Measurements from ENCODE around the gene SLC12A7.
"Not testable (repeated sequence)": the region's sequence is repeated elsewhere in the genome, so short reads cannot be mapped to it uniquely, and the experiment has no call there.

Gene SLC12A7

GRCh38 chr5:1026700-1027621 lies 84.9 kb downstream of the SLC12A7 start:
- no peak for DNase-seq (ENCODE audit: low read depth in 1 of 2, low spot score in 1 of 2)

GRCh38 chr5:1021969-1022336 lies 89.9 kb downstream of the SLC12A7 start:
- not testable (repeated sequence) for DNase-seq (ENCODE audit: low read depth in 1 of 2, low spot score in 1 of 2)

- no peak for DNase-seq (ENCODE audit: low read depth in 1 of 2, low spot score in 1 of 2)
These were observed 90.5 kb downstream of the SLC12A7 start for GRCh38 chr5:1021136-1021968.

GRCh38 chr5:1020452-1020961 lies 91.4 kb downstream of the SLC12A7 start:
- DNase-seq (ENCODE audit: low read depth in 1 of 2, low spot score in 1 of 2), result no peak

- DNase-seq (ENCODE audit: low read depth in 1 of 2, low spot score in 1 of 2), result no peak
These were observed 92.6 kb downstream of the SLC12A7 start for GRCh38 chr5:1019001-1019905.

- no peak for DNase-seq (ENCODE audit: low read depth in 1 of 2, low spot score in 1 of 2)
These were observed 93.3 kb downstream of the SLC12A7 start for GRCh38 chr5:1018596-1018995.

GRCh38 chr5:1017691-1018455 lies 94.0 kb downstream of the SLC12A7 start:
- no peak for DNase-seq (ENCODE audit: low read depth in 1 of 2, low spot score in 1 of 2)

- no peak for DNase-seq (ENCODE audit: low read depth in 1 of 2, low spot score in 1 of 2)
These were observed 94.8 kb downstream of the SLC12A7 start for GRCh38 chr5:1017056-1017455.

- DNase-seq (ENCODE audit: low read depth in 1 of 2, low spot score in 1 of 2), result no peak
These were observed 95.4 kb downstream of the SLC12A7 start for GRCh38 chr5:1016476-1016875.

- DNase-seq (ENCODE audit: low read depth in 1 of 2, low spot score in 1 of 2), result no peak
These were observed 95.8 kb downstream of the SLC12A7 start for GRCh38 chr5:1016036-1016435.

GRCh38 chr5:1015507-1015906 lies 96.4 kb downstream of the SLC12A7 start:
- DNase-seq (ENCODE audit: low read depth in 1 of 2, low spot score in 1 of 2), result no peak

GRCh38 chr5:1014781-1015221 lies 97.1 kb downstream of the SLC12A7 start:
- DNase-seq (ENCODE audit: low read depth in 1 of 2, low spot score in 1 of 2), result no peak

- no peak for DNase-seq (ENCODE audit: low read depth in 1 of 2, low spot score in 1 of 2)
These were observed 97.5 kb downstream of the SLC12A7 start for GRCh38 chr5:1014346-1014745.

- DNase-seq (ENCODE audit: low read depth in 1 of 2, low spot score in 1 of 2), result no peak
These were observed 97.9 kb downstream of the SLC12A7 start for GRCh38 chr5:1013948-1014301.

GRCh38 chr5:1013238-1013947 lies 98.5 kb downstream of the SLC12A7 start:
- DNase-seq (ENCODE audit: low read depth in 1 of 2, low spot score in 1 of 2), result no peak

GRCh38 chr5:1012900-1013237 lies 99.0 kb downstream of the SLC12A7 start:
- DNase-seq (ENCODE audit: low read depth in 1 of 2, low spot score in 1 of 2), result no peak

GRCh38 chr5:1012313-1012841 lies 99.5 kb downstream of the SLC12A7 start:
- DNase-seq (ENCODE audit: low read depth in 1 of 2, low spot score in 1 of 2), result no peak

GRCh38 chr5:1011741-1012312 lies 100.0 kb downstream of the SLC12A7 start:
- no peak for DNase-seq (ENCODE audit: low read depth in 1 of 2, low spot score in 1 of 2)

GRCh38 chr5:1011226-1011631 lies 100.6 kb downstream of the SLC12A7 start:
- no peak for DNase-seq (ENCODE audit: low read depth in 1 of 2, low spot score in 1 of 2)

Measured in activated T-helper 1 cell treated with anti-CD3 and anti-CD28 coated beads, Interleukin-2, amount 50 U/mL, for 16 hours (primary cell).